ENCODE data around the gene GTPBP8.

- no peak for TF ChIP-seq CTCF (optimal IDR thresholded peaks at IDR 0.05 in 1 of 3, IDR thresholded peaks at IDR 0.05 in 1 of 3, conservative IDR thresholded peaks at IDR 0.05 in 1 of 3; ENCODE audit: extremely low read depth in 1 of 3, insufficient read depth in 2 of 3, low read length in 3 of 3)
- no peak for TF ChIP-seq EZH2 (IDR thresholded peaks at IDR 0.05; ENCODE audit: low read length)
Measured at GRCh38 chr3:112974178-112974517, 16.6 kb upstream of the GTPBP8 start.

Data from keratinocyte (primary cell).